Measurements from ENCODE around the gene LPAR3.

LPAR3 gene

GRCh38 chr1:84862810-84863251 is 30.2 kb downstream of the LPAR3 start:
- Histone ChIP-seq H3K4me3 (no peak overlapping the region), H3K36me3 (no peaks in the 10 kb centered on the region), H3K9me3 (no peaks in the 10 kb centered on the region), H3K27ac (no peak overlapping the region), H3K4me1 (no peaks in the 10 kb centered on the region), H3K27me3 (no peaks in the 10 kb centered on the region)
- DNase-seq = no peak
- intact Hi-C loops (cut with DNase I; ENCODE audit: low total_unique reads) = no loop called here
- no peak for TF ChIP-seq CTCF (IDR thresholded peaks at IDR 0.05)

- no peak for TF ChIP-seq CTCF (IDR thresholded peaks at IDR 0.05)
- H3K36me3 ChIP-seq = no peaks in the 10 kb centered on the region
- H3K9me3 ChIP-seq = no peaks in the 10 kb centered on the region
- H3K4me3 ChIP-seq = no peak overlapping the region
- no peaks in the 10 kb centered on the region for H3K27me3 ChIP-seq
- intact Hi-C loops (cut with DNase I; ENCODE audit: low total_unique reads) = no loop called here
- H3K4me1 ChIP-seq = no peaks in the 10 kb centered on the region
- DNase-seq = no peak
- H3K27ac ChIP-seq = no peak overlapping the region
Measured at GRCh38 chr1:84861988-84862644, 30.9 kb downstream of the LPAR3 start.

GRCh38 chr1:84861516-84861915 is 31.5 kb downstream of the LPAR3 start:
- Histone ChIP-seq H3K27me3 (no peaks in the 10 kb centered on the region), H3K4me1 (no peaks in the 10 kb centered on the region), H3K4me3 (no peak overlapping the region), H3K36me3 (no peaks in the 10 kb centered on the region), H3K27ac (no peak overlapping the region), H3K9me3 (no peaks in the 10 kb centered on the region)
- no peak for DNase-seq
- intact Hi-C loops (cut with DNase I; ENCODE audit: low total_unique reads) = no loop called here
- TF ChIP-seq CTCF (IDR thresholded peaks at IDR 0.05) = no peak

GRCh38 chr1:84859866-84860265 is 33.1 kb downstream of the LPAR3 start:
- Histone ChIP-seq H3K4me3 (no peak overlapping the region), H3K36me3 (no peaks in the 10 kb centered on the region), H3K9me3 (no peaks in the 10 kb centered on the region), H3K27ac (no peak overlapping the region), H3K27me3 (no peaks in the 10 kb centered on the region), H3K4me1 (no peaks in the 10 kb centered on the region)
- intact Hi-C loops (cut with DNase I; ENCODE audit: low total_unique reads) = no loop called here
- no peak for TF ChIP-seq CTCF (IDR thresholded peaks at IDR 0.05)
- no peak for DNase-seq

- H3K4me3 ChIP-seq = no peak overlapping the region
Measured at GRCh38 chr1:84857906-84858305, 35.1 kb downstream of the LPAR3 start.

More at GRCh38 chr1:84857906-84858305, 35.1 kb downstream of the LPAR3 start:
- no peak for DNase-seq
- Histone ChIP-seq H3K36me3 (no peaks in the 10 kb centered on the region), H3K27me3 (no peaks in the 10 kb centered on the region), H3K27ac (no peak overlapping the region), H3K4me1 (no peaks in the 10 kb centered on the region), H3K9me3 (no peaks in the 10 kb centered on the region)
- intact Hi-C loops (cut with DNase I; ENCODE audit: low total_unique reads) = no loop called here
- TF ChIP-seq CTCF (IDR thresholded peaks at IDR 0.05) = no peak

Data from tibial artery (tissue), 4 donors.